ENCODE data around the gene REV3L. TPM values are rescaled to one million over a fixed set of nuclear protein-coding genes. Genes with fewer than 3 reads are reported as not detected.

REV3L gene
- polyA plus RNA-seq, 2 of the 4 experiments (the other 2 are of a cell fraction) = 4.1 to 12.4 TPM

DNA sequence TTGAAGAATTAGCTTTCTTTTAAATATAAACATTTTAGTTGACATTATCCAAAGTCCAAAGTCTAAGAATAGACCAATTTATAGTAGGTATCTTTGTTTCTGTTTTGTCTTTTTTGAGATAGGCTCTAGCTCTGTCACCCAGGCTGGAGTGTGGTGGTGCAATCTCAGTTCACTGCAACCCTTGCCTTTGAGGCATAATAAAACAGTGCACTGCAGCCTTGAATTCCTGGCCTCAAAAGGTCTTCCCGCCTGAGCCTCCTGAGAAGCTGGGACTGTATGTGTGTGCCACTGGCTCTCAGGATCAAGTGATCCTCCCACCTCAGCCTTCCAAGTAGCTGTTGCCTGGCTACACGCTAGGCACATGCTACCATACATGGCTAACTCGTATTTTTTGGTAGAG, 135.4 kb downstream of the REV3L start:
- ChIA-PET CTCF (interaction anchor here (1.8 kb wide), 1 partner anchor 14 kb away, joined by 5 read pairs; no protein-coding TSS in a partner anchor), POLR2A (no interaction called here)
- Histone ChIP-seq H3K27ac (no peak overlapping the region), H3K4me3 (no peak overlapping the region), H3K4me2 (no peak overlapping the region), H3K4me1 (no peaks in the 10 kb centered on the region), H3K9me3 (no peaks in the 10 kb centered on the region)
- ATAC-seq (no peak), FAIRE-seq (no peak), DNase-seq (ENCODE audit: low read depth in 1 of 2, low spot score in 1 of 2) (no peak)
- 88% methylated on average over 3 of the region's 3 CpGs for WGBS (ENCODE audit: missing lambda C conversion rate)
- TF ChIP-seq RNF2 (IDR thresholded peaks at IDR 0.05; ENCODE audit: borderline replicate concordance, low read depth) = no peak
- TF ChIP-seq MAZ (IDR thresholded peaks at IDR 0.05; ENCODE audit: borderline replicate concordance, low read depth, low read length) = no peak

DNA sequence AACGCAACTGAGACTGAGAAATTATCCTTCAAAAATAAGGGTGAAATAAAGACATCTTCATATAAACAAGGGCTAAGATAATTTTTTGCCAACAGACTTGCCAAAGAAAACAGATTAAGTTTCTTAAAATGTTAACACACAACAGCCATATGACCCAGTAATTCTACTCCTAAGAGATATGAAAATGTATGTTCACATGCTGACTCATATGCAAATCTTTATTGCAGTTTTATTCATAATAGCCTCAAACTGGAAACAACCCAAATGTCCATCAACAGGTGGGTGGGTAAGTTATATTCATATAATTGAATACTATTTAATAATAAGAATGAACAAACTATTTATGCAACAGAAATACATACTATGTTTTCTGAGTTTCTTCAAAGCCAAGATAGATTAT, 140.1 kb downstream of the REV3L start:
- no peak for ATAC-seq

DNA sequence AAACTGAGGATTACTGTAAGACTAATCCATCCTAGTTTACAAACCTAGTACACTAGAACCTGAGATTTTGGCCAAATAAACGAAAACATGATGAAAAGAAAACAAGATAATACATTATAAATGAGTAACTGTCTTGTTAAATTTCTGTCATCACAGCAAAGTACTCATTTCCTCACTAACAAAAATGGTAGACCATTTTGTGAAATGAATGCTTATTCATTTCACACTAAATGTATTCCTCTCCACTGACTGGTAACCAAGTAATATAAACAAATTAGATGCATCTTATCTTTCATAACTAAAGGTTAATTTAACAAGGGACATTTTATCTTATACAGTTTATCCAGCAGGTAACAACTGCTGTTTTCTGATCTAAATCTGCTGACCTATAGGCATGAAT, 143.7 kb downstream of the REV3L start:
- no peak for FAIRE-seq
- Histone ChIP-seq H3K9me3 (no peaks in the 10 kb centered on the region), H3K4me2 (no peak overlapping the region), H3K4me1 (no peaks in the 10 kb centered on the region), H3K4me3 (no peak overlapping the region), H3K27ac (no peak overlapping the region)
- 45% methylated on average over 1 of the region's 1 CpG for WGBS (ENCODE audit: missing lambda C conversion rate)
- POLR2A ChIA-PET = no interaction called here
- CTCF ChIA-PET = no interaction called here
- TF ChIP-seq ESRRA (IDR thresholded peaks at IDR 0.05; ENCODE audit: borderline replicate concordance, low read length) = no peak
- TF ChIP-seq, protein P1, sequence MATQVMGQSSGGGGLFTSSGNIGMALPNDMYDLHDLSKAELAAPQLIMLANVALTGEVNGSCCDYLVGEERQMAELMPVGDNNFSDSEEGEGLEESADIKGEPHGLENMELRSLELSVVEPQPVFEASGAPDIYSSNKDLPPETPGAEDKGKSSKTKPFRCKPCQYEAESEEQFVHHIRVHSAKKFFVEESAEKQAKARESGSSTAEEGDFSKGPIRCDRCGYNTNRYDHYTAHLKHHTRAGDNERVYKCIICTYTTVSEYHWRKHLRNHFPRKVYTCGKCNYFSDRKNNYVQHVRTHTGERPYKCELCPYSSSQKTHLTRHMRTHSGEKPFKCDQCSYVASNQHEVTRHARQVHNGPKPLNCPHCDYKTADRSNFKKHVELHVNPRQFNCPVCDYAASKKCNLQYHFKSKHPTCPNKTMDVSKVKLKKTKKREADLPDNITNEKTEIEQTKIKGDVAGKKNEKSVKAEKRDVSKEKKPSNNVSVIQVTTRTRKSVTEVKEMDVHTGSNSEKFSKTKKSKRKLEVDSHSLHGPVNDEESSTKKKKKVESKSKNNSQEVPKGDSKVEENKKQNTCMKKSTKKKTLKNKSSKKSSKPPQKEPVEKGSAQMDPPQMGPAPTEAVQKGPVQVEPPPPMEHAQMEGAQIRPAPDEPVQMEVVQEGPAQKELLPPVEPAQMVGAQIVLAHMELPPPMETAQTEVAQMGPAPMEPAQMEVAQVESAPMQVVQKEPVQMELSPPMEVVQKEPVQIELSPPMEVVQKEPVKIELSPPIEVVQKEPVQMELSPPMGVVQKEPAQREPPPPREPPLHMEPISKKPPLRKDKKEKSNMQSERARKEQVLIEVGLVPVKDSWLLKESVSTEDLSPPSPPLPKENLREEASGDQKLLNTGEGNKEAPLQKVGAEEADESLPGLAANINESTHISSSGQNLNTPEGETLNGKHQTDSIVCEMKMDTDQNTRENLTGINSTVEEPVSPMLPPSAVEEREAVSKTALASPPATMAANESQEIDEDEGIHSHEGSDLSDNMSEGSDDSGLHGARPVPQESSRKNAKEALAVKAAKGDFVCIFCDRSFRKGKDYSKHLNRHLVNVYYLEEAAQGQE (IDR thresholded peaks at IDR 0.05) = no peak
- TF ChIP-seq FOXS1 (CRISPR knock-in tag; IDR thresholded peaks at IDR 0.05) = no peak
- no peak for ATAC-seq
- no peak for DNase-seq (ENCODE audit: low read depth in 1 of 2, low spot score in 1 of 2)

More for the DNA sequence above, 140.1 kb downstream of the REV3L start:
- FAIRE-seq (no peak), DNase-seq (ENCODE audit: low read depth in 1 of 2, low spot score in 1 of 2) (no peak)
- Histone ChIP-seq H3K4me1 (no peaks in the 10 kb centered on the region), H3K27ac (no peak overlapping the region), H3K9me3 (no peaks in the 10 kb centered on the region), H3K4me3 (no peak overlapping the region), H3K4me2 (no peak overlapping the region)
- ChIA-PET CTCF (no interaction called here), POLR2A (no interaction called here)
- TF ChIP-seq MAZ (IDR thresholded peaks at IDR 0.05; ENCODE audit: borderline replicate concordance, low read depth, low read length) (no peak), JUNB (IDR thresholded peaks at IDR 0.05) (no peak), EP300 (IDR thresholded peaks at IDR 0.05) (no peak), RNF2 (IDR thresholded peaks at IDR 0.05; ENCODE audit: borderline replicate concordance, low read depth) (no peak), RAD21 (conservative IDR thresholded peaks at IDR 0.05 in 1 of 2, IDR thresholded peaks at IDR 0.05 in 1 of 2) (no peak), ZNF302 (CRISPR knock-in tag; IDR thresholded peaks at IDR 0.05) (no peak), TP53 (CRISPR knock-in tag; IDR thresholded peaks at IDR 0.05) (no peak), KDM5A (IDR thresholded peaks at IDR 0.05) (no peak), KDM1A (IDR thresholded peaks at IDR 0.05; ENCODE audit: low read depth) (no peak)
- TF ChIP-seq, protein P2, sequence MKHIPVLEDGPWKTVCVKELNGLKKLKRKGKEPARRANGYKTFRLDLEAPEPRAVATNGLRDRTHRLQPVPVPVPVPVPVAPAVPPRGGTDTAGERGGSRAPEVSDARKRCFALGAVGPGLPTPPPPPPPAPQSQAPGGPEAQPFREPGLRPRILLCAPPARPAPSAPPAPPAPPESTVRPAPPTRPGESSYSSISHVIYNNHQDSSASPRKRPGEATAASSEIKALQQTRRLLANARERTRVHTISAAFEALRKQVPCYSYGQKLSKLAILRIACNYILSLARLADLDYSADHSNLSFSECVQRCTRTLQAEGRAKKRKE (CRISPR knock-in tag; IDR thresholded peaks at IDR 0.05; ENCODE audit: low read depth) = no peak
- TF ChIP-seq, protein P3, sequence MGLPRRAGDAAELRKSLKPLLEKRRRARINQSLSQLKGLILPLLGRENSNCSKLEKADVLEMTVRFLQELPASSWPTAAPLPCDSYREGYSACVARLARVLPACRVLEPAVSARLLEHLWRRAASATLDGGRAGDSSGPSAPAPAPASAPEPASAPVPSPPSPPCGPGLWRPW (IDR thresholded peaks at IDR 0.05) = no peak
- WGBS (ENCODE audit: missing lambda C conversion rate) = 97% methylated on average over 1 of the region's 1 CpG

DNA sequence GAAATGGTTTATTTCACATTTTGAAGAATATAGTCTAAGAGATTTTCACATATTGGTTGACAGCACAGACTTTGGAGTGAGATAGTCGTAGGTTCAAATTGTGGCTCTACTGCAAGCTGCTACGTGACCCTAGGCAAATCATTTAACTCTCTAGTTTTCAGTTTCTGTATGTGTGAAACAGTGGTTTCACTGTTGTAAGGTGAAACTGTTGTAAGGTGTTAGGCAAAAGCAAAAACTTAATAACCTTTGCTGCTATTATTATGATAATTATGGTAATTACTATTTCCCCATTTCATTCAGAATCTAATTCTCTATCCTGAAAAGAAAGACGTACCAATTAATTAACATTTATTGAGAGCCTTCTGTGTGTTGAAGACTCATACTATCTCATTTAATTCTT, 144.2 kb downstream of the REV3L start:
- TF ChIP-seq MAZ (IDR thresholded peaks at IDR 0.05; ENCODE audit: borderline replicate concordance, low read depth, low read length) (no peak), CEBPB (IDR thresholded peaks at IDR 0.05) (no peak), TFCP2L1 (CRISPR knock-in tag; IDR thresholded peaks at IDR 0.05) (no peak), CHD4 (IDR thresholded peaks at IDR 0.05; ENCODE audit: borderline replicate concordance) (no peak), HDAC2 (IDR thresholded peaks at IDR 0.05) (no peak), HOXB5 (CRISPR knock-in tag; IDR thresholded peaks at IDR 0.05) (no peak)
- TF ChIP-seq, protein P4, sequence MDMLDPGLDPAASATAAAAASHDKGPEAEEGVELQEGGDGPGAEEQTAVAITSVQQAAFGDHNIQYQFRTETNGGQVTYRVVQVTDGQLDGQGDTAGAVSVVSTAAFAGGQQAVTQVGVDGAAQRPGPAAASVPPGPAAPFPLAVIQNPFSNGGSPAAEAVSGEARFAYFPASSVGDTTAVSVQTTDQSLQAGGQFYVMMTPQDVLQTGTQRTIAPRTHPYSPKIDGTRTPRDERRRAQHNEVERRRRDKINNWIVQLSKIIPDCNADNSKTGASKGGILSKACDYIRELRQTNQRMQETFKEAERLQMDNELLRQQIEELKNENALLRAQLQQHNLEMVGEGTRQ (IDR thresholded peaks at IDR 0.05) = no peak
- Histone ChIP-seq H3K4me3 (no peak overlapping the region), H3K9me3 (no peaks in the 10 kb centered on the region), H3K27ac (no peak overlapping the region), H3K4me1 (no peaks in the 10 kb centered on the region), H3K4me2 (no peak overlapping the region)
- DNase-seq (ENCODE audit: low read depth in 1 of 2, low spot score in 1 of 2) = no peak
- ATAC-seq = no peak
- WGBS (ENCODE audit: missing lambda C conversion rate) = 92% methylated on average over 3 of the region's 3 CpGs
- FAIRE-seq = no peak
- ChIA-PET CTCF (no interaction called here), POLR2A (no interaction called here)

Data from A549 (cell line).